A549 (cell line): Measurements from ENCODE around the gene IPO9. TPM values are rescaled to one million over a fixed set of nuclear protein-coding genes. Genes with fewer than 3 reads are reported as not detected.

Experiments
- ATAC-seq, 2 experiments: fragments of 200-7000 bp in 1 of 2; fragments of >200 bp in 1 of 2; cut with Nextera tagmentation in 1 of 2; cut with Tn5 transposase in 1 of 2; 3 replicates each; pipeline versions ENCODE4 v1.8.0 to v1.9.1; 2018 to 2020; ENCODE audit warnings: mild to moderate bottlenecking in 1 of 2, moderate library complexity in 1 of 2
- CTCF ChIA-PET: fragments of 300-600 bp; sonication (Branson Sonifier 250); formaldehyde crosslinking; extraction: SDS; loops from one replicate; lab custom pipeline; 2021; ENCODE audit warnings: antibody characterized with exemption, inconsistent platforms; lab: Yijun Ruan, JAX
- POLR2A ChIA-PET: fragments of 350-600 bp; formaldehyde crosslinking; extraction: SDS; loops from one replicate; lab custom pipeline; 2021; ENCODE audit warnings: antibody characterized with exemption, inconsistent platforms; lab: Yijun Ruan, JAX
- DNase-seq, 2 experiments: peaks; one replicate each; pipeline versions ENCODE4 v3.0.0 to v3.0.0-alpha.2; 2011 to 2016; ENCODE audit warnings: low read depth in 1 of 2, low spot score in 1 of 2
- FAIRE-seq: peaks from 2 replicates; lab custom pipeline; 2011; peaks lifted over from hg19 to GRCh38; lab: Jason Lieb, UNC
- H3K27ac ChIP-seq, 2 experiments: fragments of >200 bp; sonication (Bioruptor Twin); formaldehyde crosslinking; 3 replicates each; pipeline ENCODE4 v1.5.1; 2016 to 2017
- H3K4me1 ChIP-seq: fragments of >200 bp; sonication (Bioruptor Twin); formaldehyde crosslinking; 3 replicates; pipeline ENCODE4 v1.6.1; 2016
- H3K4me2 ChIP-seq: fragments of >200 bp; sonication (Bioruptor Twin); formaldehyde crosslinking; 3 replicates; pipeline ENCODE4 v1.6.1; 2016
- H3K4me3 ChIP-seq: fragments of >200 bp; sonication (Bioruptor Twin); formaldehyde crosslinking; 3 replicates; pipeline ENCODE4 v1.5.1; 2016
- H3K9me3 ChIP-seq: fragments of >200 bp; sonication (Bioruptor Twin); formaldehyde crosslinking; 3 replicates; pipeline ENCODE4 v1.6.1; 2016
- BHLHE40 ChIP-seq: IDR thresholded peaks from 2 replicates; pipeline ENCODE4 v1.6.1; 2012; ENCODE audit warnings: low read depth, low read length, inconsistent platforms
- CEBPB ChIP-seq, 2 experiments: fragments of >200 bp in 1 of 2; sonication (Bioruptor Twin) in 1 of 2; formaldehyde crosslinking in 1 of 2; IDR thresholded peaks; 2 replicates each; pipeline ENCODE4 v1.6.1; 2012 to 2016
- CTCF ChIP-seq: fragments of >200 bp; sonication (Bioruptor Twin); formaldehyde crosslinking; IDR thresholded peaks from 3 replicates; pipeline ENCODE4 v1.5.1; 2016
- EHMT2 ChIP-seq: fragments of 200-600 bp; sonication (generic); IDR thresholded peaks from 2 replicates; pipeline ENCODE4 v1.6.1; 2016; ENCODE audit warnings: antibody characterized with exemption, low read depth, mild to moderate bottlenecking, moderate library complexity
- FOSL2 ChIP-seq, 2 experiments: fragments of 450-650 bp in 1 of 2; fragments of >200 bp in 1 of 2; sonication (Bioruptor Twin) in 1 of 2; formaldehyde crosslinking; IDR thresholded peaks; 2 replicates each; pipeline versions ENCODE4 v1.5.0 to v1.6.1; 2016 to 2020; ENCODE audit warnings: mild to moderate bottlenecking in 1 of 2, moderate library complexity in 1 of 2
- FOXS1 ChIP-seq: fragments of 250-450 bp; sonication (Bioruptor Pico); IDR thresholded peaks from 2 replicates; pipeline ENCODE4 v1.5.0; 2020; ENCODE audit warnings: mild to moderate bottlenecking, moderate library complexity
- HDAC2 ChIP-seq: fragments of 200-600 bp; sonication (generic); IDR thresholded peaks from 2 replicates; pipeline ENCODE4 v1.6.1; 2016
- HEYL ChIP-seq: fragments of 250-450 bp; sonication (Bioruptor Pico); IDR thresholded peaks from 2 replicates; pipeline ENCODE4 v1.8.0; 2021; ENCODE audit warnings: mild to moderate bottlenecking, moderate library complexity
- HOXA7 ChIP-seq: fragments of 250-450 bp; sonication (Bioruptor Pico); IDR thresholded peaks from 2 replicates; pipeline ENCODE4 v1.5.0; 2020; ENCODE audit warnings: mild to moderate bottlenecking, moderate library complexity
- JUNB ChIP-seq: fragments of >200 bp; sonication (Bioruptor Twin); formaldehyde crosslinking; IDR thresholded peaks from 2 replicates; pipeline ENCODE4 v1.6.1; 2016
- KDM1A ChIP-seq: fragments of 200-600 bp; sonication (generic); IDR thresholded peaks from 2 replicates; pipeline ENCODE4 v1.6.1; 2016; ENCODE audit warnings: low read depth, mild to moderate bottlenecking
- KDM5A ChIP-seq: fragments of 200-600 bp; sonication (generic); IDR thresholded peaks from 2 replicates; pipeline ENCODE4 v1.6.1; 2016; ENCODE audit warnings: antibody characterized with exemption, mild to moderate bottlenecking
- MAFK ChIP-seq: fragments of 450-650 bp; IDR thresholded peaks from 2 replicates; pipeline ENCODE4 v1.6.1; 2014; ENCODE audit not compliant: partially characterized antibody
- MAZ ChIP-seq: fragments of 150-350 bp; IDR thresholded peaks from 2 replicates; pipeline ENCODE4 v1.6.1; 2014; ENCODE audit warnings: antibody characterized with exemption, low read depth, low read length, borderline replicate concordance
- NFE2L2 ChIP-seq: fragments of 150-350 bp; conservative IDR thresholded peaks from 2 replicates; pipeline ENCODE4 v1.6.1; 2014; ENCODE audit warnings: low read length
- NR3C1 ChIP-seq: fragments of >200 bp; sonication (Bioruptor Twin); formaldehyde crosslinking; IDR thresholded peaks from 3 replicates; pipeline ENCODE4 v1.6.1; 2017
- POLR2A ChIP-seq: IDR thresholded peaks from 2 replicates; pipeline ENCODE4 v1.6.1; 2012; ENCODE audit warnings: mild to moderate bottlenecking, low read length
- RARB ChIP-seq: fragments of 250-450 bp; sonication (Bioruptor Pico); IDR thresholded peaks from 2 replicates; pipeline ENCODE4 v1.8.0; 2021; ENCODE audit warnings: mild to moderate bottlenecking, moderate library complexity
- SMC3 ChIP-seq: fragments of >200 bp; sonication (Bioruptor Twin); formaldehyde crosslinking; IDR thresholded peaks from 3 replicates; pipeline ENCODE4 v1.6.1; 2018; ENCODE audit warnings: inconsistent platforms
- USF2 ChIP-seq: fragments of 450-650 bp; IDR thresholded peaks from 2 replicates; pipeline ENCODE4 v1.6.1; 2014; ENCODE audit warnings: antibody characterized with exemption
- ZC3H11A ChIP-seq: fragments of 450-650 bp; IDR thresholded peaks from 2 replicates; pipeline ENCODE4 v1.6.1; 2014; ENCODE audit warnings: antibody characterized with exemption, mild to moderate bottlenecking
- WGBS: methylation state at CpG from one replicate; pipeline ENCODE4 v1.1.6; 2017; ENCODE audit errors: missing lambda C conversion rate; 5-methylcytosine and 5-hydroxymethylcytosine counted together
- polyA plus RNA-seq, 4 experiments: library from polyadenylated mRNA; depleted of rRNA in 3 of 4; stranded (reverse); fragments of >200 nt; fragmentation: RNase III in 1 of 4; extraction: RNeasy Plus Mini Kit Qiagen cat#74134 plus additional on column Dnase treatment in 1 of 4; gene quantifications; 2 replicates in 3 of 4; 3 replicates in 1 of 4; pipeline ENCODE4 v1.2.3, GENCODE V29; 2011 to 2017
- TF ChIP-seq, protein P1 (sequence below): fragments of >200 bp; sonication (Bioruptor Twin); formaldehyde crosslinking; IDR thresholded peaks from 2 replicates; pipeline ENCODE4 v1.6.1; 2016

Gene IPO9
- polyA plus RNA-seq, 2 of the 4 experiments (the other 2 are of a cell fraction): 40.1 to 77.5 TPM

DNA sequence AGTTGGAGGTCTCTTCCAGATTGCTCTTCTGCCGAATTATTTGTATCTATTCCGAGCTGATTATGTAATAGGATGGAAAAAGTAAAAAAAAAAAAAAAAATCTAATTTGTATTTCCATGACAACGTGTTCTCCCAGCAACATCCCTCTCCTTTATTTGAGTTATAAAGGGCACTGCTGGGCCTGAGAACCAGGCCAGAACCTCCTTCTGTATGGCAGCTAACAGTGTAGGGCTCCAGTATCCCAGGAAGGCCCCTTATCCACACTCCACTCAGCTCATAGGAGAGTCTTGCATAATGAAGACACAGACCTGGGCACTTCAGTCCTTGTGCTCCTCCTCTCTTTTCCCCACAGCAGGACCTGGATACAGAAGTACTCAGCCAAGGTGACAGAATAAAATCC is 3.7 kb upstream of the IPO9 start:
- 29% methylated on average over 3 of the region's 3 CpGs for WGBS
- ATAC-seq: no peak
- no peak overlapping the region for H3K4me3 ChIP-seq
- no peak for FAIRE-seq
- no peaks in the 10 kb centered on the region for H3K9me3 ChIP-seq
- no peak overlapping the region for H3K4me2 ChIP-seq
- ChIA-PET CTCF (interaction anchor here (0.6 kb wide), 1 partner anchor 295 kb away, joined by 3 read pairs; no protein-coding TSS in a partner anchor), POLR2A (no interaction called here)
- DNase-seq: no peak
- TF ChIP-seq, protein P1, sequence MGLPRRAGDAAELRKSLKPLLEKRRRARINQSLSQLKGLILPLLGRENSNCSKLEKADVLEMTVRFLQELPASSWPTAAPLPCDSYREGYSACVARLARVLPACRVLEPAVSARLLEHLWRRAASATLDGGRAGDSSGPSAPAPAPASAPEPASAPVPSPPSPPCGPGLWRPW: no peak
- TF ChIP-seq FOXS1 (CRISPR knock-in tag) (no peak), KDM5A (no peak), KDM1A (no peak), POLR2A (no peak), FOSL2 (IDR thresholded peaks at IDR 0.05) (no peak), FOSL2 (CRISPR knock-in tag; IDR thresholded peaks at IDR 0.05) (no peak), HOXA7 (no peak), BHLHE40 (no peak), RARB (CRISPR knock-in tag) (no peak), CEBPB (IDR thresholded peaks at IDR 0.05) (no peak)
- no peak overlapping the region for H3K27ac ChIP-seq
- peaks cover 6% of the 10 kb centered on the region for H3K4me1 ChIP-seq

DNA sequence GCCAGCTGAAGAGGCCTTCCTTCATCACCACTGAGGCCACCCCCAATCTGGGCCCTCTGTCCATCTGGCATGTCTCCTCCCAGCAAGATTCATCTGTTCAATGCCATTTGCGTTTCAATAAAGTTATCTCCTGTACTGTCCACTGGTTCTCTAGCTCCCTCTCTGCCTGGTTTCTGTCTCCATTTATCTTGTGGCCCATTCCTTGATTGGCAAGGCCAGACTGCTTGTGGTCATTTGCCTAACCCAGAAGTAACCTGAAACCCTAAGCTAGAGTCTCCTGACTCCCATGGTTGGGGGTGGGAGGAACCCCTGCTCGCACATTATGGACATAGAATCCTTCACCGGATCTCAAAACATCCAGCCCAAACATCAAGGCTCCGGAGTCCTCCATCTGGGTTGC is 2.1 kb upstream of the IPO9 start:
- ATAC-seq: no peak
- no peak for TF ChIP-seq NR3C1
- TF ChIP-seq HEYL (CRISPR knock-in tag): no peak
- no peak for TF ChIP-seq MAZ
- no peak for TF ChIP-seq JUNB
- no peak for TF ChIP-seq HDAC2
- no peak for TF ChIP-seq ZC3H11A
- no peak for TF ChIP-seq CTCF
- TF ChIP-seq EHMT2: no peak
- no peak for TF ChIP-seq USF2
- TF ChIP-seq, all 56 proteins: peak for 0
- ChIA-PET POLR2A (no interaction called here), CTCF (interaction anchor here (1.1 to 2.5 kb wide), 8 partner anchors 10 to 267 kb away, joined by 3 to 12 read pairs (median 4); no protein-coding TSS in a partner anchor)
- no peaks in the 10 kb centered on the region for H3K9me3 ChIP-seq
- H3K4me2 ChIP-seq: no peak overlapping the region
- DNase-seq (no peak), FAIRE-seq (no peak)
- H3K27ac ChIP-seq: no peak overlapping the region
- 73% methylated on average over 4 of the region's 4 CpGs for WGBS
- no peak overlapping the region for H3K4me3 ChIP-seq
- H3K4me1 ChIP-seq: peaks cover 20% of the 10 kb centered on the region

- Histone ChIP-seq H3K4me2 (no peak overlapping the region), H3K27ac (no peak overlapping the region), H3K4me1 (peaks cover 20% of the 10 kb centered on the region), H3K9me3 (no peaks in the 10 kb centered on the region), H3K4me3 (no peak overlapping the region)
- no peak for DNase-seq
- ATAC-seq: no peak
- no peak for FAIRE-seq
- POLR2A ChIA-PET: no interaction called here
- WGBS: 84% methylated on average over 8 of the region's 8 CpGs
- 0 out of 4 replicates have a peak, but pooled peaks of 1 of the 2 experiments have one; percentile 3 for TF ChIP-seq CEBPB (IDR thresholded peaks at IDR 0.05)
- TF ChIP-seq KDM1A: no peak
- TF ChIP-seq CTCF: no peak
- no peak for TF ChIP-seq MAFK
- no peak for TF ChIP-seq BHLHE40
- TF ChIP-seq HOXA7: no peak
- TF ChIP-seq NFE2L2: no peak
- no peak for TF ChIP-seq SMC3
- CTCF ChIA-PET: interaction anchor here (0.6 to 2.5 kb wide), 17 partner anchors 8 to 268 kb away, joined by 3 to 12 read pairs (median 3); no protein-coding TSS in a partner anchor
These were observed 1.4 kb upstream of the IPO9 start for GRCh38 chr1:201827321-201828216.
